GM04503 (cell line): ENCODE results near the gene INF2.

ENCODE experiments used
- DNase-seq: peaks from one replicate; pipeline ENCODE4 v3.0.0-alpha.2; 2012; ENCODE audit warnings: low read depth

Gene INF2

DNA sequence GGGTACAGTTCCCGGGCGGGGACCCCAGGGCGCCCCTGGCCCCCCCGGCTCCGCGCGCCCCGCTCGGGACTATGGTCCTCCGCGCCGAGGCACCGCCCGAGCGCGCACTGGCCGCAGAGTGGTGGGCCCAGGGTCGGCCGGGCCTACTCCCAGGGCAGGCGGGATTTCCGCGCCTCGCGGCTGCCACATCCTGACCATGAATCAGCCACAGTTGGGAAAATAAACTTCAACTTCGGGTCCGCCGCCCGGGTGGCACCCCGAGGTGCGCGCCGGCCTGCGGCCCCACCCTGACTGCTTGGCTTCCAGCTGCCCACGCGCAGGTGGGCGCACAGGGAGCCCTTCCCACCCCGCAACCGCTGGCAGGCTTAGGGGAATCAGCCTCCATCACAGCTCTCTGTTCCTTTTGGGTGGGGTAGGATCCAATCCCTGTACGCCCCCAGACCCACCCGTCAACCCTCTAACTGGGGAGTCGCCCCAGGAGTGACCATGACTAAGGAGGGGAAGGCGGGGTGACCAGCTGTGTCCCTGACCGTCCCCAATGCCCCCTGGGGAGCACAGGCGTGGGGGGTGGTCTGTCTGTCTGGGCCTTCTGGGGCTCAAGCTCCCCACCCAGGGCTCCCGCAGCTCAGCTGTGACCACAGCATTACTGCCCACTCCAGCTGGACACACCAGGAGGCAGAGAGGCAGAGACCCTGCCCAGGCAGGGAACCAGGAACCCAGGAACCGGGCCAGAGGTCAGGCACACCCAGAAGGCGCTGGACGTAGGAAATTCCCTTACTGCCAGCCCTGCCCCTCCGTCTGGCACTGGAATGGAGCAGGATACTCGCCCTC, 678 bp downstream of the INF2 start:
- DNase-seq = no peak

DNA sequence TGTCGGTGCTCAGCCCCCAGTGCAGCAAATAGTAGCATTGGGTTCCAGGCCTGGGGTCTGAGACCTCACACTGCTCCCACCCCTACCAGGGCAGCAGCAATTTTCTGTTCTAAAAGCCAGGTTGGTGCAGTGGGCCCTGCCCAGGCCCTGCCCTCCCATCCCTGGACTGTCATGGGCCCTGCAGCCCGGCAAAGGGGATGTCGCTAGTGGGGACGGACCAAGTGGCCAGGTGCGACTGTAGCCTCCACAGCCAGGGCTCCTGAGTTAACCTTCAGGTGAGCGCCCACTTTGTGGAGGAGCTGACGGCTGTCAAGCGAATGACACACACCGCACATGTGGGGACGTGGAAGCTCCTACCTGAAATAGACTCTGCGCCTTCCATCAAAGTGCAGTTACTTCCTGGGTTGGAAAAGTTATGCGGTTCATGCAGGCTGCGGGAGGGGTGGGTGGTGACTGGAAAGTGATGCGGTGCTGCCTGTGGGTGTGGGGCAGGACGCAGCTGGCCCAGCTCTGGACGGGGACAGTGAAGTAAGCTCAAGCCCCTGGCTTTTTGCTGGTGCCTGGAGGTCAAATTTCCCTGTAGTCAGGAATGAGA, 1.5 kb downstream of the INF2 start:
- no peak for DNase-seq

DNA sequence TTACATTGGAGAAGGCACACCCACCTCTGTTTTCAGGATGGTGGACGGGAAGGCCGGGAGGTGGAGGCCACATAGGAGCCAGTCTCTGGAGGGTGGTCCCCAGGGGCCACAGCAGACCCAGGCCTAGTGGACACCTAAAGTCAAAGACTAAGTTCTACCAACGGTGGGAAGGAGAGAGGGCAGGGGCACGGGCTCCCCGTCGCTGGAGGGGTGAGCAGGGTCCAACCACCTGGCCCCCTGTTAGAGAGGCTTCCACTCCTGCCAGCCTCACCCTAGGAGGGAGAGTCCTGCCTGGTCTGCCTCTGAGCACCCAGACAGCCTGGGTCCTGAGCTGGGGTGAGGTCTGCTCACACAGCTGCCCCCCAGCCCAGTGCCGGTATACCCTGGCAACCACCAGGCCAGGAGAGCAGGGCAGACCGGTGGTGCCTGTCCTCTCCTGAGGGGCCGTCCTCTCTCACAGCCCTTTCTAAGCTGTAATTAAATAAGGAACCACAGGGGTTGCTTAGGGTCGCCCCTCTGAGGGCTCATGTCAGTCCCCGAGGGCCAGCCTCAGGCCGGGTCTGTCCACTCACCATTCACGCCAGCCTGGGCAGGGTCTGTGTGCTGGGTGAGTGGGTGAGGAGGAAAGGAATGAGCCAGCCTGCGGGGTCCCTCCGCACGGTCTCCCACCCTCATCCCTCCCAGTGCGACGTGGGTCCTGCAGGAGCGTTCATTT, 2.3 kb downstream of the INF2 start:
- no peak for DNase-seq

DNA sequence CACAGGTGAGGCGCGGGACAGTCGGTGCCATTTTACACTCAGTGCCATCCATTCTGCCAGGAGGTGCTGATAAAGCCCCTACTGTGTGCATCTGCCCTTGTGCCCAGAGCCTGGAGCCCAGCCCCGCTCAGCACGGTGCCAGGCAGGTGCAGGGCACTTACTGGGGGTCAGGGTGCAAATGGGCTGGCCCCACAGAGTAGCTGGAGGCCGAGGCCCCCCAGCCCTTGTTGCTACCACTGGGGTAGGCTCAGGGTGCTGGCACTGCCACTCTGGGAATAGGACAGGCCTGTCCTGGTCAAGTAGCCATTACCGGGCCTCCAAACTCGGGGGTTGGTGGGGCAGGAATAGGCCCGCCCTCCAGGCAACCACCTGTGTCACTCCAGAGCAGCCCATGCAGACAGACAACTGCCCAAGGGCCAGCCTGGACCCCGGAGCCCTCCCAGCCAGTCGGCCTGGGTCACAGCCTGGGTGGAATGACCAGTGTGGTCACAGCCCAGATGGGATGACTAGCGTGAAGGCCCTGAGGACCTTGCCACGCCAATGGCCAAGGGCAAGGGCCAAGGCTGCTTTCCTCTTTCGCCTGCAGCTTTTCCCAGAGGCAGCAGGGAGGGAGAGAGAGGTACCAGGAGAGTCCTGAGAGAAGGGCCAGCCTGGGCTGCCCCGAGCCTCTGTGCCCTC, 3.0 kb downstream of the INF2 start:
- DNase-seq = no peak

DNA sequence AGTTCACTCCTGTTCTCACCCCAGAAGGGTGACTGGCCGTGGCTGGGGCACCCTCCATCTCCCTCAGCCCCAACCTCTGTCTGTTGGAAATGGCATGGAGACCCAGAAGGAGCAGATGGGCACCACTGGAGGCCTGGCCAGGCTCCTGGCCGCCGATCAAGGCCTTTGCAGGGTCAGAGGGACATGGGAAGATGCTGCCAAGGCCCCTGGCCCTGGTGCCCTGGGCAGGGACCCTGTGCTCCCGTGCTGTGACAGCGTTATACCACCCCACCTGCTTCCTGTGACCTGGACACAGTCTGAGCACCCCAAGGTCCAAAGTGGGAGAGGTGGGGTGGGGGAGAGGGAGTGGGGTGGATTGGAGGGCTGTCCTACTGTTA, 3.5 kb downstream of the INF2 start:
- no peak for DNase-seq

DNA sequence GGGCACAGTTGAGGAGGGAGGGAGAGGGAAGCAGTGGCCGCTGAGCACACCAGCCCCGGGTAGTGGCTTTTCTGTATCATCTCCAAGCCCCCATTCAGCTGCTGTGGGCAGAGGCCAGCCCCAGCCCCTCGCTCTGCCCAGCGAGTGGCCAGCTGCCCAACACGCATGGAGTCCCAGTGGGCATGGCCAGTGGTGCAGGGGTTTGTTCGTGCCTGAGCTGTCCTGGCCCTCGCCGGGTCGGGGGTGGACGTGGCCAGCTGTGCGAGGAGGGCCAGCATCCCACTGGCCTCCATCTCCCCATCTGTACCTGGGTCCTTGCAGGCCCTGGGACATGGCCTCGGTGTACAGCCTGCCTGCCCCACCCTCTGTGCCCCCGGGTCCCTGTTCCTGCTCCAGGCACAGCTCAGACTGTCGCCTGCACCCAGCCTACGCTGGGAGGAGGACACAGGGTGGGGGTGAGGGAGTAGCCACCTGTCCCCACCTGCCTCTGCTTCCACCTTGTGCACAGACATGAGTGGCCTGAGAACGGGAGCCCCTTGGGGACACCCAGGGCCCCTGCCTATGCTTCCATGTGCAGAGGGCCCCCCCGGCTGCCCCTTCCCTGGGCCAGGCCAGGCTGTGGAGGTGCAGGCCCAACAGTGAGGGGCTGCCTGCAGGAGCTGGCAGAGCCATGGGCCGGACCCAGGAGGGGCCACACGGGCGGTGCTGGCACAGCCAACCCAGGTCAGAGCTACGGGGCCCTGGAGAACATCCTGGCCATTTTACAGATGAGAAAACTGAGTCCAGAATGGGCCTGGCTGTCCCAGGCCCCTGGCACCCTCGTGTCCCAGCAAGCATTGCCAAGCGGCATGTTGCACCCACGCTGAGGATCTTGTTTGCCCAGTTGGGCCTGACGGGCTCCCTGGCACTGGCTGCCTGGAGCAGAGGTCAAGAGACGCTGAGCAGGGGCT, 4.3 kb downstream of the INF2 start:
- no peak for DNase-seq

DNA sequence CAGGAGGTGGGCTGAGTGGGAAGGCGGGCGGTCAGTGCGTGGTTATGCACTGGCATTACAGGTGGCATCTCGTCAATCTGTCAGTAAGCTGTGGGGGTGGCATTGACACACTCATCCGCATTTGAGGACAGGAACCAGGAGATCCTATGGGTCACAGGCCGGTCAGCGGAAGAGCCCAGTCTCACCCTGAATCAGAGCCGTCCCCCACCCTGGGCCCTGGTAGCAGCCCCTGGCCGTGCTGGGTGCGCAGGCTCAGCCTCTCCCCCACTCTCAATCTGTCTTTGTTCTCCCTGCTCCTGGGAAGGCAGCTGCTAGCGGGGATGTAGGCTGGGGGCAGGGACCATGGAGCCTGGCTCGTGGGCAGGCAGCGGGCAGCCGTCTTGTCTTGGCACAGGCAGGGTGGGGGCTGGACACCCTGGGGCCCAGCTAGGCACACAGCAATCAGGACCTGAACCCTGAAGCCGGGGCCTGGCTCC, 5.1 kb downstream of the INF2 start:
- DNase-seq = no peak

DNA sequence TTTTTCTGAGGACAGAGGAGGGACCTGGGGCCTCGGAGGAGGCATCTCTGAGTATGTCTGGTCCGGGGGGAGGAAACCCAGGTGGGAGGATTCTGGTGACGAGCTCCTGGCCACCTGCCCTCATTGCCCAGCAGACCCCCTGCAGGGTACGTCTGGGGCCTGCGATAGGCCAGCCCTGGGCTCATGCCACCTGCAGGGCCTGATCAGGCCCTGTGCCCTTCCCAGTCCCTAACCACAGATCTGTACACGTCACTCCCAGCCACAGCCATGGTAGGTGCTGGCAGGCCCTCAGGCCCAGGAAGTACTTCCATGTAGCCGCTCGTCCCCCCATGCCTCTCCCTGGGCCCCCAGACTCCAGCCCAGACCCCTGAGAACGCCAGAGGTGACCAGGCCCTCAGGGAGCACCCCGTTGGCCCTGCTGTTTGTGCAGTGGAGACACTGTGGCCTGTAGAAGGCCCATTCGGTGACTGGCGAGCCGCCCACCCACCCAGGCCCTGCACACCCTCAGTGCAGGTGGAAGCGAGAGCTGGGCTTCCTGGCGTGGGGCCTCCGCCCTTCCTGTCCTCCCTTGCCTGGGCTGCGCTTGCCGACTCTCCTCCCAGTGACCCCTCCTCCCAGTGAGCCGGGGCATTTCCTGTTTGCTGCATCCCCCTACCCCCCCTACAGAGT, 5.7 kb downstream of the INF2 start:
- DNase-seq = no peak

DNA sequence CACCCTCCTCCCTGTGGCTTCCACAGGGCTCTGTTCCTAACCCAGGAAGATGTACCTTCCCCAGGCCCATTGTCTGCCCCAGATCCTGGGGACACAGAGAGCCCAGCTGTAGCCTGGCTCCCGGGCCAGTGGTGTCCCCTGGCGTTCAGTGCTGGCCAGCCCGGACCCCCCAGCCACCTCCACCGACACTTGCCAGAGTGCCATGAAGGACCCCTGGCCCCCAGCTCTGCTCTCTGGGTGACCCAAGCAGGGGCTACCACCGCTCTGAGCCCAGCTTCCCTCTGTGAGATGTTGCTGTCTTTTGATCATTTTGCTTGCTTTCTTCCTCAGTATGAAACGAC, 6.2 kb downstream of the INF2 start:
- no peak for DNase-seq

DNA sequence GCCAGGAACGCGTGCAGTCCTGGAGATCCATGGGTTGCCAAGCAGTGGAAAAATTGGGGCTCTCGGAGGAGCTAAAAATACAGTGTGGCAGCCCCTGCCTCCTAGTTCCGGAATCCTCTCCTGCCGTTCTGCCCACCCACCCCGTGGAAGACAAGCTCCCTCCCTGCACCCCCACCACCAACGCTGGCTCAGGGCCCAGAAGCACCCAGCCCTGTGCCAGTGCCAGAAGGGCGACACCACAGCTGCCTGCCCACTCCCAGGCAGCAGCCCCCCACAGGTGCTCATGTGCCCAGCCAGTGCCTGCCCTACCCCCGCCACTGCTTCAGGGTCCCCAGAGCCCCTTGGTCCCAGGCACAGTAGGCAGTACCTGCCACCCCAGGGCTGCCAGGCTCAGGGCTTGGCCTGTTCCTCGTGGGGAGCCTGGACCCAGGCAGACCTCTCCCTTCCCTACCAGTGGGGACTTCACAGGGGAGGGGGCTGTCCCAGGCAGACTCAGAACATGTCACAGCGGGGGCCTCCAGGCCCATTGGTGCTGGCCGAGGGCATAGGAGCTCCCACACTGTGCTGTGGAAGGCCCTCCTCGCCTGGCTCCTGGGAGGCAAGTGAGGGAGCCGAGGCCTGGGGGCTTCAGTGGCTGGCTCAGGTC, 7.4 kb downstream of the INF2 start:
- DNase-seq = no peak

DNA sequence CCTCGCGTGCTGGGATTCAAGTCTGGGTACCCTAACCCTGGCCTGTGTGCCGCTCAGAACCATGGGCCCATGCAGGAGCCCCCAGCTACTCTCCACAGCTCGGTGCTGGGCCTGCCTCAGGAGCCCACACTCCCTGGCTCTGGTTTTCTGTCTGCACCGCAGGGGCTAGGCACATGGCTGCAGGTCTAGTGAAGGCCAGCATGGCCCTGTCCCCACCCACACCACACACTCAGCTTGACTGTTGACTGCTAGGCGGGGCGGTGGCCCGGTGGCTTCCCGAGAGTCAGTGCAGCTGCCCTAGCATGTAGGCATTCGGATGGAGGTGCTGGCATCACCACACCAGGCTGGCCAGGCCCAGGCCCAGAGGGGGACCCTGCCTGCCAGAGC, 7.9 kb downstream of the INF2 start:
- no peak for DNase-seq

DNA sequence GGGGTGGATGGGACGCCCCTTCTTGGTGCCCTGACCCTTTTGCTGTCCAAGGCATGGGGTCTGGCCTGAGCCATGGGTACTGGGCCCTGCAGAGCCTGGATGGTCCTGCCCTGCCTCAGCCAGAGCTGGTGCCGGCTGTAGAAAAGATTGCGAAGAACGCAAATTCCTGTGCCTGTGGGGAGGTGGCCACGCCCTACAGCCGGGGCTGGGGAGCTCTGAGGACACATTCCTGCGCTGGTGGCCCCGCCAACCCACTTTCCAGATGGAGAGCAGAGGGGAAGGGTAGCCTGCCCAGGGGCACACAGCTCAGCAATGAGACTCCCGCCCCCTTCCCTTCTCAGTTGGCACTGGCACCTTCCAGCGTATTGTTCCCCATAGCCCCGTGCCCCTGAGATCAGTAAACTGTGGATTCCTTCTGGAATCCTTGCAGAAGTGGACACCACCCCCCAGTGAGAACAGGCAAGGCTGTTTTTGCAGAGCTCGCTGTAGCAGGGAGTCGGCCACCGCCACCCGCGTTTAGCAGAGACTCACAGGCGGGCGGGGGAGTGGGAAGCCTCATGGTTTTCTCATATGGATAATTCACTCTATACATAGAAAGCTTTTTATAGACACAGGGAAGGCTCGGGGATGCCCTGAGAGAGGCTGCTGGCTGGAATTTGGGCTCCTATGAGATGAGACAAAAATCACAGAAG, 8.6 kb downstream of the INF2 start:
- DNase-seq = no peak

DNA sequence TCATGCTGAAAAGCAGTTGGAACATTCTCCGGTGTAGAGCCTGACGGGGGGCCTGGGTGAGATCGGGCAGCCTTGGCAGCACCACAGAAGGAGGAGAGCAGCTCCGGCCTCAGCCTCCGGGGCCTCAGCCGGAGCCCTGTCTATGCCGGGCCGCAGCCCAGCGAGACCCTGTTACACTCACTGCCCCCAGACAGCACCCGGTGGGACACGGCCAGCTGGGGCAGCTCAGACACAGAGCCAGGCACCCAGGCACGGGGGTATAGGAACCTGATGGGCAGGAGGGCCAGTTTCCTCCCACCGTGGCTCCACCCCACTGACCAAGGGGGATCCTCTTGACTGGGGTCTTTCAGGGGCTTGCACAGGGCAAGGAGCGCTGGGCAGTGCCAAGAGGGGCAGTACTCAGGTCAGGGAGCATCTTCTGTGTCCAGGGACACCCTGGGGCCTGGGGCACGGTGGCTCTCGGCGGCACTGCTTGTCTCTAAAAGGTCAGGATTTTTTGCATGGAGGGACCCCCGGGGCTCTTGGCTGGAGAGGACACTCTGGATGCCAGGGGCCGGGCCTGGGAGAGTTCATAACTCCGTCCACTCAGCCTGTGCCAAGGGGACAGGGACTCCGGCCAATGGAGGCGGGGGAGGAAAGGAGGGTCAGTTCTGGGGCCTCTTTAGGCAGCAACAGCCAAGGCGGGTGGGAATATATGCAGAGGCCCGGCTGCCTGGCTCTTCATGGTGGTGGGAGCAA, 9.4 kb downstream of the INF2 start:
- DNase-seq = no peak

DNA sequence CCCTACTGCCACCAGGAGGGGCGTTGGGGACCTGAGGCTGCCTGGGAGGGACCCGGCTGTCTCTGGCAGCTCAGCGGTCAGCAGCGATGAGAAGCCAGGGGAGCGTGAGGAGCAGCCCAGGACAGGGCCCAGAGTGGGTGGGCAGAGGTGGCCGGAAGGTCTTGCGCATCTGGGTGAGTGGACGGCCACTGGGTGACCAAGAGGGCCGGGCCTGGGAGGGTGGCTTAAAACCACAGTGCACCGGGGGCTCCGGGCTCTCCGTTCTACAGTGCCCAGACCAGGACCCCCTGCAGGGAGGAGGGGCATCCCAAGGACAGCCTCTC, 10.0 kb downstream of the INF2 start:
- no peak for DNase-seq

DNA sequence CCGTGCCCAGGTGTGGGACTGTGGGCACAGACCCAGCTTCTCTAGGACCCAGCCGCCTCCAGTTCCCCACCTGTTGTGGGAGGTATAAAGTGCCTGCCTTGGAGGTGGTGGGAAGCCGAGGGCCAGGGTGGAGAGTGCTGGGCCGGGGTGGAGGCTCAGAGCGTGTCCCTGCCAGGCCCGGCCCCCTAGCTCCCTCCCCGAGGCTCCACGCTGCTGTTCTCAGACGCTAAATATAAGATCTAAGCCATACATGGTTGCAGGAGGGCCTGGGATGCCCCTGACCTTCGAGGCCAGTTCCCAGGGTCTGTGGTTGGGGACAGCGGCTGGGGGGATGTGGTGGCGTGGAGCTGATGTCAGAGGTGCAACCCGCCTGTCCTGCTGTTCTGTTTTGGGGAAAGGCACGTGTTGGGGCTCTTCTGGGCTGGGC, 10.8 kb downstream of the INF2 start:
- DNase-seq = no peak

DNA sequence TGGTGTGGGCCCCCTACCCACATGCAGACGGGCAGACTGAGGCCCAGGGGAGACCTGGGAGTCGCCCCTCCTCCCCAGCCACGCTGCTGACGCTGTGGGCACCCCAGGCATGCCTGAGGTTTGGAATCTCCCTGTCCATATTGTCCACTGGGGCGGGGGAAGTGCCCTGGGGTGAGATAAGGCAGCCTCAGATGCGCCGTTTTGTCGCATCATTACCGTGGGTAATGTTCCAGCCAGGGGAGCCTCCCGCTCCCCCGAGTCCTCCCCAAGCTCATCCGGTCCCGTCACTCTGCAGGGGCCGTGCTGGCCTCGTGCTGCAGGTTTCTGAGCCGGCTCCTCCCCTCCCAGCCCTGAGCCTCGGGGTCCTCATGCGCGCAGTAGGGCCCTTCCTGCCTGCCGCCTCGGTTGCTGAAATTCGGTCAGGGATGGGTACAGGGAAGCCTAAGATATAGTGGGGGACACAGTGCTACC, 11.4 kb downstream of the INF2 start:
- DNase-seq = no peak

DNA sequence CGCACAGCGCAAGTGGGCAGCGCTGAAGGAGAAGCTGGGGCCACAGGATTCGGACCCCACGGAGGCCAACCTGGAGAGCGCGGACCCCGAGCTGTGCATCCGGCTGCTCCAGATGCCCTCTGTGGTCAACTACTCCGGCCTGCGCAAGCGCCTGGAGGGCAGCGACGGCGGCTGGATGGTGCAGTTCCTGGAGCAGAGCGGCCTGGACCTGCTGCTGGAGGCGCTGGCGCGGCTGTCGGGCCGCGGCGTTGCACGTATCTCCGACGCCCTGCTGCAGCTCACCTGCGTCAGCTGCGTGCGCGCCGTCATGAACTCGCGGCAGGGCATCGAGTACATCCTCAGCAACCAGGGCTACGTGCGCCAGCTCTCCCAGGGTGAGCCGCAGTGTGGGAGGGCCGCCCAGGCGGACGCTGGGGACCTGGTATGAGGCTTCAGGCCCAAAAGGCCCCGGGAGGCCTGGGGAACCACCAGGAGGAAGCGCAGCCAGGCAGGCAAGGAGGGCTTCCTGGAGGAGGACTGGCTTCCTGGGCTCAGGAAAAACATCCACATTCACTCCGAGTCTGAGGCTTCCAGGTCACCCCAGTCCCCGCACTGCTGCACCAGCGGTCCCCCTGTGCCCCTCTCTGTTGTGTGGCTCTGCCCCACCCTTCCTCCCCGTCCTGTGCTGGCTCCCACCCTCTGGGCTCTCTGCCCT, 12.1 kb downstream of the INF2 start:
- no peak for DNase-seq

DNA sequence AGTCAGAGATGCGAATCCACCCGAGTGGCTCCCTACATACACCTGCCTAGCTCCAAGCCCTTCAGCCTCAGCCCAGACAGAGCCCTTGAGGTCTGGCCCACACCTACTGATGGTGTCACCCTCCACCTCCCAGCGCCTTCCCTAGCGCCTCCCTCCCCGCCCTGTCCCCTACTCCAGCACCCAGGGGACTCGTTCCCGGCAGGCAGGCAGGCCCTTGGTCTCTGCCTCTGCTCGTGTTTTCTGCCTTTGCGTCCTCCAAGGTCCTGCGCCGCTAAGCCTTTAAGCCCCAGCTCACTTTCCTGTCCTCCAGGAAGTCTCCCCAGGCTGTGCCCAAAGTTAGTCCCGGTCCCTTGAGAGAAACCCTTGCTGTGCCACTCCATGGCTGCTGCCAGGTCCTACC, 12.7 kb downstream of the INF2 start:
- DNase-seq = no peak

DNA sequence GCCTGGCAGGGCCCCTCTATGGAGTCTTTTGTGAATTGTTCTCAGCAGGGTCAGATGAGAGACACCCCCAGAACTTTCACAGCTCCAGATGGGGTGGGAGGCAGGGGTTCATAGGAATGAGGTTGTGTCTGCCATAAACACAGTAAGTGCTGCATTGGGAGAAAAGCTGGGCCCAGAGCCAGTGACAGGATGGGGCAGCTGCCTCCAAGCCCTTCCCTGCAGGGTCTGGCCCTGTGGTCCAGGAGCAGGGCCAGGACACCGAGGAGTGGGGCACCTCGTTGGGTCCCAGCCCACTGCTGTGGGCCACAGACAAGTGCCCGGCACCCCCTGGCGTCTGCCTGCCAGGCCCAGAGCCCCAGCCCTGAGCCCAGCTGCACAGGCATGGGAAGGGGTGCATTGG, 13.3 kb downstream of the INF2 start:
- DNase-seq = no peak
